A204.1 (cell line): ENCODE measurements around the gene ERBB2.
"Not testable (repeated sequence)": the region's sequence is repeated elsewhere in the genome, so short reads cannot be mapped to it uniquely, and the experiment has no call there.

ENCODE experiments used
- FAIRE-seq: peaks from 2 replicates; lab custom pipeline; 2012; peaks lifted over from hg19 to GRCh38; lab: Jason Lieb, UNC

Gene ERBB2

GRCh38 chr17:39745335-39746144 lies 45.7 kb downstream of the ERBB2 start:
- no peak for FAIRE-seq

- no peak for FAIRE-seq
Measured at GRCh38 chr17:39746145-39746461, 46.2 kb downstream of the ERBB2 start.

- no peak for FAIRE-seq
Measured at GRCh38 chr17:39747745-39748144, 47.9 kb downstream of the ERBB2 start.

GRCh38 chr17:39748444-39749034 lies 48.7 kb downstream of the ERBB2 start:
- FAIRE-seq = not testable (repeated sequence)

- FAIRE-seq = no peak
Measured at GRCh38 chr17:39750131-39751015, 50.5 kb downstream of the ERBB2 start.

- no peak for FAIRE-seq
Measured at GRCh38 chr17:39751016-39751543, 51.2 kb downstream of the ERBB2 start.

GRCh38 chr17:39751637-39752036 lies 51.8 kb downstream of the ERBB2 start:
- no peak for FAIRE-seq

- FAIRE-seq = no peak
Measured at GRCh38 chr17:39752241-39752881, 52.5 kb downstream of the ERBB2 start.

- FAIRE-seq = no peak
Measured at GRCh38 chr17:39753514-39754160, 53.8 kb downstream of the ERBB2 start.

GRCh38 chr17:39754161-39754957 lies 54.5 kb downstream of the ERBB2 start:
- FAIRE-seq = no peak

- no peak for FAIRE-seq
Measured at GRCh38 chr17:39754958-39755553, 55.2 kb downstream of the ERBB2 start.

- FAIRE-seq = no peak
Measured at GRCh38 chr17:39755554-39756379, 55.9 kb downstream of the ERBB2 start.

GRCh38 chr17:39756380-39757079 lies 56.7 kb downstream of the ERBB2 start:
- FAIRE-seq = no peak

GRCh38 chr17:39757176-39757662 lies 57.4 kb downstream of the ERBB2 start:
- FAIRE-seq = no peak

GRCh38 chr17:39757931-39758873 lies 58.3 kb downstream of the ERBB2 start:
- no peak for FAIRE-seq

GRCh38 chr17:39759204-39759603 lies 59.3 kb downstream of the ERBB2 start:
- FAIRE-seq = no peak

GRCh38 chr17:39761861-39762496 lies 62.1 kb downstream of the ERBB2 start:
- no peak for FAIRE-seq
